ENCODE measurements around the gene MDP1.

DNA sequence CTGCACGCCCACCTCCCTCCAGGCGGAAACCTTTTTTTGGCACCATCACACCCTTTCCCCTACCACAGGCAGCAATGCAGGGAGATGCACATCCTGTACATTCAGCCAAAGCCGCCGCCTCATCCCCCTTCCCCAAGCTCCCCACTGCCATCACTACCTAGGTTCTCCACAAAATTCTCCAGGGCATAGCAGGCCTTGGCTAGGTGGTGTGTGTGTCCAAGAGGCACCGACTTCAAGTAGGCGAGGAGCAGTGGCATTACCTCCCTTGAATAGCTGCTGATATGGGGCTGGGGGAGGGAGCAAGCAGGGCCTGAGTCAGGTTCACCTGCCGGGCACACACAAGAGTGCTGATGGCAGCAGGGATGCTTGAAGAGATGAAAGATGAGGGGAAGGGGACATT lies 30.8 kb downstream of the MDP1 start:
- TF ChIP-seq, protein P1, sequence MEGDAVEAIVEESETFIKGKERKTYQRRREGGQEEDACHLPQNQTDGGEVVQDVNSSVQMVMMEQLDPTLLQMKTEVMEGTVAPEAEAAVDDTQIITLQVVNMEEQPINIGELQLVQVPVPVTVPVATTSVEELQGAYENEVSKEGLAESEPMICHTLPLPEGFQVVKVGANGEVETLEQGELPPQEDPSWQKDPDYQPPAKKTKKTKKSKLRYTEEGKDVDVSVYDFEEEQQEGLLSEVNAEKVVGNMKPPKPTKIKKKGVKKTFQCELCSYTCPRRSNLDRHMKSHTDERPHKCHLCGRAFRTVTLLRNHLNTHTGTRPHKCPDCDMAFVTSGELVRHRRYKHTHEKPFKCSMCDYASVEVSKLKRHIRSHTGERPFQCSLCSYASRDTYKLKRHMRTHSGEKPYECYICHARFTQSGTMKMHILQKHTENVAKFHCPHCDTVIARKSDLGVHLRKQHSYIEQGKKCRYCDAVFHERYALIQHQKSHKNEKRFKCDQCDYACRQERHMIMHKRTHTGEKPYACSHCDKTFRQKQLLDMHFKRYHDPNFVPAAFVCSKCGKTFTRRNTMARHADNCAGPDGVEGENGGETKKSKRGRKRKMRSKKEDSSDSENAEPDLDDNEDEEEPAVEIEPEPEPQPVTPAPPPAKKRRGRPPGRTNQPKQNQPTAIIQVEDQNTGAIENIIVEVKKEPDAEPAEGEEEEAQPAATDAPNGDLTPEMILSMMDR (conservative IDR thresholded peaks at IDR 0.05; ENCODE audit: low read length), result no peak
- TF ChIP-seq EZH2phosphoT487 (IDR thresholded peaks at IDR 0.05; ENCODE audit: borderline replicate concordance), result no peak
